SKM-1 (cell line): Measurements from ENCODE around the gene NRP1.

Source experiments
- DNase-seq: peaks from one replicate; lab custom pipeline; 2025; ENCODE audit not compliant: unreplicated experiment; lab: John Stamatoyannopoulos, UW

NRP1 gene

GRCh38 chr10:33293531-33294170 lies 40.8 kb downstream of the NRP1 start:
- no peak for DNase-seq

GRCh38 chr10:33293076-33293475 lies 41.4 kb downstream of the NRP1 start:
- DNase-seq, result no peak

- DNase-seq, result no peak
These were observed 43.3 kb downstream of the NRP1 start for GRCh38 chr10:33291053-33291592.

- no peak for DNase-seq
These were observed 44.0 kb downstream of the NRP1 start for GRCh38 chr10:33290321-33291052.

GRCh38 chr10:33289776-33290175 lies 44.7 kb downstream of the NRP1 start:
- DNase-seq, result no peak

GRCh38 chr10:33288127-33288526 lies 46.3 kb downstream of the NRP1 start:
- DNase-seq, result no peak

GRCh38 chr10:33287112-33287511 lies 47.4 kb downstream of the NRP1 start:
- DNase-seq, result no peak

GRCh38 chr10:33286157-33286934 lies 48.1 kb downstream of the NRP1 start:
- no peak for DNase-seq

GRCh38 chr10:33284945-33285344 lies 49.5 kb downstream of the NRP1 start:
- no peak for DNase-seq

- DNase-seq, result no peak
These were observed 54.5 kb downstream of the NRP1 start for GRCh38 chr10:33279811-33280602.

GRCh38 chr10:33279276-33279675 lies 55.2 kb downstream of the NRP1 start:
- DNase-seq, result no peak

- DNase-seq, result no peak
These were observed 56.3 kb downstream of the NRP1 start for GRCh38 chr10:33278198-33278597.

- no peak for DNase-seq
These were observed 57.3 kb downstream of the NRP1 start for GRCh38 chr10:33277135-33277536.

- DNase-seq, result no peak
These were observed 58.1 kb downstream of the NRP1 start for GRCh38 chr10:33276282-33276923.

GRCh38 chr10:33274096-33274785 lies 60.2 kb downstream of the NRP1 start:
- no peak for DNase-seq

GRCh38 chr10:33273295-33274002 lies 61.0 kb downstream of the NRP1 start:
- DNase-seq, result no peak

GRCh38 chr10:33272635-33273034 lies 61.8 kb downstream of the NRP1 start:
- no peak for DNase-seq

- no peak for DNase-seq
These were observed 62.4 kb downstream of the NRP1 start for GRCh38 chr10:33271969-33272583.

GRCh38 chr10:33270971-33271370 lies 63.5 kb downstream of the NRP1 start:
- DNase-seq, result no peak
